ENCODE results near the gene DQX1.

The DQX1 gene

DNA sequence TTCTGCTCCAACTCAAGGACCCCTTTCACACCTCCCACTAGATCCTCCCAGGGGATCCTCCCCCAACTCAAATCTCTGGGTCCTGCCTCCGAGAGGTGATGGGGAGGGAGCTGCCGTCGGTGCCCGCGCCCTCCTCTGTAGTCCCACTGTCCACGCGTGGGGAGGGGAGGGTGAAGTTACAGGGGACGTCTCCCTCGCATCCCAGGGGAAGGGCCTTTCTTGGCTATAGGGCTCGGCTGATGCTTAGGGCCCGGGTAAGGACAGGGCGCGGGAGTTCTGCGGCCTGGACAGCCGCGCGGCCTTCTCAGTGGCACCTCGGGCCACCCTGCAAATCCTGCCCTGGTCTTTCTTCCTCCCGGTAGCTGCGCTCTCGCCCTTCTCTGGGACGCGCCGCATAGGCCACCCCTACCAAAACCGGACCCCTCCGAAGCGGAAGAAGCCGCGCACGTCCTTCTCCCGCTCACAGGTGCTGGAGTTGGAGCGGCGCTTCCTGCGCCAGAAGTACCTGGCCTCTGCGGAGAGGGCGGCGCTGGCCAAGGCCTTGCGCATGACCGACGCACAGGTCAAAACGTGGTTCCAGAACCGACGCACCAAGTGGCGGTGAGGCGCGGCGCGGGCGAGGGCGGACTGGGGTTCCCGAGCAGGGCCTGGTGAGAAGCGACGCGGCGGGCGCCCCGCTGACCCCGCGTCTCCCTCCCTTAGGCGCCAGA lies 10.6 kb downstream of the DQX1 start:
- Histone ChIP-seq H3K79me2 (ENCODE audit: insufficient read depth, low read depth) (no peaks in the 10 kb centered on the region), H3K4me3 (IDR thresholded peaks at IDR 0.05; ENCODE audit: insufficient read depth, low read depth, low read length) (no peak overlapping the region), H3K9ac (no peak overlapping the region)

DNA sequence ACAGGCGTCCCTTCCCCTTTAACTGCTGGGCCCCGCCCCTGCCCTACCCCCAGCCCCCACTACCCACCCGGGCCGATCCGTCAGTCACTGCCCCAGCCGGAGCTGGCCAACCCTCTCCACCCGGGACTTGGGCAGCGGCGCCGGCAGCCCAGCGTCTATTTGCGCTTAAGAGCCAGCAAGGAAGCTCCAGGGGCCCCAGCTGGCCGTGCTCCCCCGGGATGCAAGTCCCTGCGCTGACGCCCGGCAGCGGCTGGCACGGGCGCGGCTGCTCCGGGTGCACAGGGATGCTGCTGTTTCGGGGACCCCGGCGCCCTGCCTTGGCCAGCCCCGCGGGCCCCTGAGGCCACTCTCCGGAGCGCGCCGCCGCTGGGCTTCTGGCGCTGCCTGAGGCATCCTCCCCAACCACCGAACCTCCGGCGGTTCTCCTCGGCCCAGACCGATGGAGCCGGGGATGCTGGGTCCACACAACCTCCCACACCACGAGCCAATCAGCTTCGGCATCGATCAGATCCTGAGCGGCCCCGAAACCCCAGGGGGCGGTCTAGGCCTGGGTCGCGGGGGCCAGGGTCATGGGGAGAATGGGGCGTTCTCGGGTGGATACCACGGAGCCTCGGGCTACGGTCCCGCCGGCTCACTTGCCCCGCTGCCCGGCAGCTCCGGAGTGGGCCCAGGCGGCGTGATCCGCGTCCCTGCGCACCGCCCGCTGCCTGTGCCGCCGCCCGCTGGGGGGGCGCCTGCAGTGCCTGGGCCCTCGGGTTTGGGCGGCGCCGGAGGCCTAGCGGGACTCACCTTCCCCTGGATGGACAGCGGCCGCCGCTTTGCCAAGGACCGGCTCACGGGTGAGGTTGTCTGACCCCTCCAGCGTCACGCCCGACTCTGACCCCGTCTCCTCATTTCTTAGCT lies 11.4 kb downstream of the DQX1 start, which contains the start of gene TLX2:
TLX2 (plus strand) TSS at position 83 of the 903 bp plus-strand sequence; CDS start at position 440, 357 bp downstream.
- Histone ChIP-seq H2AFZ (ENCODE audit: low read depth) (peak within 1 kb of the TSS; percentile 41; the same call in 1 of the 2 replicates), H3K4me1 (ENCODE audit: low read depth, poor library complexity, severe bottlenecking) (peaks cover 4% of the 10 kb centered on the region), H3K4me3 (IDR thresholded peaks at IDR 0.05; ENCODE audit: insufficient read depth, low read depth, low read length) (no peak within 1 kb of the TSS), H3K9ac (no peak within 1 kb of the TSS), H3K79me2 (ENCODE audit: insufficient read depth, low read depth) (no peaks in the 10 kb centered on the region), H3K27me3 (ENCODE audit: insufficient read depth, low read depth) (peaks cover 56% of the 10 kb centered on the region), H4K20me1 (ENCODE audit: insufficient read depth) (no peaks in the 10 kb centered on the region), H3K27ac (no peak within 1 kb of the TSS), H3K36me3 (ENCODE audit: insufficient read depth) (no peaks in the 10 kb centered on the region), H3K4me2 (peak within 1 kb of the TSS; percentile 46; the same call in 1 of the 2 replicates)
- TF ChIP-seq, protein P1, sequence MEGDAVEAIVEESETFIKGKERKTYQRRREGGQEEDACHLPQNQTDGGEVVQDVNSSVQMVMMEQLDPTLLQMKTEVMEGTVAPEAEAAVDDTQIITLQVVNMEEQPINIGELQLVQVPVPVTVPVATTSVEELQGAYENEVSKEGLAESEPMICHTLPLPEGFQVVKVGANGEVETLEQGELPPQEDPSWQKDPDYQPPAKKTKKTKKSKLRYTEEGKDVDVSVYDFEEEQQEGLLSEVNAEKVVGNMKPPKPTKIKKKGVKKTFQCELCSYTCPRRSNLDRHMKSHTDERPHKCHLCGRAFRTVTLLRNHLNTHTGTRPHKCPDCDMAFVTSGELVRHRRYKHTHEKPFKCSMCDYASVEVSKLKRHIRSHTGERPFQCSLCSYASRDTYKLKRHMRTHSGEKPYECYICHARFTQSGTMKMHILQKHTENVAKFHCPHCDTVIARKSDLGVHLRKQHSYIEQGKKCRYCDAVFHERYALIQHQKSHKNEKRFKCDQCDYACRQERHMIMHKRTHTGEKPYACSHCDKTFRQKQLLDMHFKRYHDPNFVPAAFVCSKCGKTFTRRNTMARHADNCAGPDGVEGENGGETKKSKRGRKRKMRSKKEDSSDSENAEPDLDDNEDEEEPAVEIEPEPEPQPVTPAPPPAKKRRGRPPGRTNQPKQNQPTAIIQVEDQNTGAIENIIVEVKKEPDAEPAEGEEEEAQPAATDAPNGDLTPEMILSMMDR (conservative IDR thresholded peaks at IDR 0.05; ENCODE audit: low read depth, low read length) = no peak

More for the DNA sequence above, 10.6 kb downstream of the DQX1 start:
- H3K27me3 ChIP-seq (ENCODE audit: insufficient read depth, low read depth) = peaks cover 62% of the 10 kb centered on the region
- no peaks in the 10 kb centered on the region for H4K20me1 ChIP-seq (ENCODE audit: insufficient read depth)
- H2AFZ ChIP-seq (ENCODE audit: low read depth) = no peak overlapping the region
- no peaks in the 10 kb centered on the region for H3K36me3 ChIP-seq (ENCODE audit: insufficient read depth)
- H3K27ac ChIP-seq = no peak overlapping the region
- H3K4me1 ChIP-seq (ENCODE audit: low read depth, poor library complexity, severe bottlenecking) = peaks cover 4% of the 10 kb centered on the region
- TF ChIP-seq, protein P1 (conservative IDR thresholded peaks at IDR 0.05; ENCODE audit: low read depth, low read length) = no peak
- no peak overlapping the region for H3K4me2 ChIP-seq

DNA sequence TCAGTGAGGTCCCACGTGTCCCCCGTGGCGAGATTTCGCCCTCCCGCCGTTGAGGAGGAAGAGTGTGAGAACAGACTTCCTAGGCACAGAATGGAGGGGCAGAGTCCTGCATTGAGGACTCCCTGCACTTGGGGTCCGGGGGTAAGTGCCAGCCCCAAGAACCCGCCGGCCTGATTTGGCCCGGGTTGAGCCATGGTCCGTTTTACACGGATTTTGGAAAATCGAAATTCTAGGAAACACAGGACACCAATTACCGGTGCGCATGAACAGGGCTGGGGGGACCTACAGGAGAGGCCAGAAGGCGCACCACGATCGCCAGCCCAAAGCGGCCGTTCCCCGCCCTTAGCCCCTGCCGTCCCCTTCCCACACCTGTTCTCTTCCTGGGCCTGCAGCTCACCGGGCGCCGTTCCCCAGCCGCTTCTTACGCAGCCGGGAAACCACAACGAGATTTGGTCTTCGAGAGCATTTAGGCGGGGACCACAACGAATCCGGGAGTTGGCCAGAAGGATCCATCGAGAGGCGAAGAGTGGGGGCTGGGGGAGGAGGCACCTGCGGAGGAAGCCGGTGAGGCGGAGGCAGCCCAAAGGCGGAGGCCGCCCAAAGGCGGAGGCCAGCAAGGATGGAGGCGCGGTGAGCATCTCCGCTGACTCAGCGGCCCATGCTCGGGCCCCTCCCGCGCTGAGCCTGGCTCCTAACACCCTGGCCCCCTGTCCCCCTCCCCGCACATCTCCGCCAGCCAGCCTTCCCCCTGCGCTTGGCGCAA lies 12.2 kb downstream of the DQX1 start:
- H3K9ac ChIP-seq = no peak overlapping the region

More for the DNA sequence above, 12.2 kb downstream of the DQX1 start:
- Histone ChIP-seq H3K4me3 (IDR thresholded peaks at IDR 0.05; ENCODE audit: insufficient read depth, low read depth, low read length) (no peak overlapping the region), H3K79me2 (ENCODE audit: insufficient read depth, low read depth) (no peaks in the 10 kb centered on the region), H3K4me2 (peak overlapping the region; percentile 46; the same call in 1 of the 2 replicates), H3K36me3 (ENCODE audit: insufficient read depth) (no peaks in the 10 kb centered on the region), H2AFZ (ENCODE audit: low read depth) (peak overlapping the region; percentile 41; the same call in 1 of the 2 replicates), H4K20me1 (ENCODE audit: insufficient read depth) (no peaks in the 10 kb centered on the region), H3K27ac (no peak overlapping the region), H3K4me1 (ENCODE audit: low read depth, poor library complexity, severe bottlenecking) (peaks cover 4% of the 10 kb centered on the region), H3K27me3 (ENCODE audit: insufficient read depth, low read depth) (peaks cover 53% of the 10 kb centered on the region)
- TF ChIP-seq, protein P1 (conservative IDR thresholded peaks at IDR 0.05; ENCODE audit: low read depth, low read length) = no peak

All from KMS-11 (cell line).